A673 (cell line): ENCODE results near the gene TMEM50A.
"Not testable (repeated sequence)": the region's sequence is repeated elsewhere in the genome, so short reads cannot be mapped to it uniquely, and the experiment has no call there.

Experiments used
- EZH2 ChIP-seq: fragments of 200-600 bp; sonication (generic); IDR thresholded peaks from 2 replicates; pipeline ENCODE4 v1.6.1; 2017; ENCODE audit warnings: borderline replicate concordance, low read depth, mild to moderate bottlenecking, mixed read lengths, antibody characterized with exemption, low read length; ENCODE audit not compliant: poor library complexity, severe bottlenecking
- TF ChIP-seq, protein P1 (sequence below): fragments of 300-800, 200-600 bp; sonication (generic); conservative IDR thresholded peaks from 2 replicates; pipeline ENCODE4 v1.5.1; 2017; ENCODE audit warnings: low read depth, mild to moderate bottlenecking, antibody characterized with exemption, low read length, moderate library complexity, mixed read lengths

- TF ChIP-seq, protein P1, sequence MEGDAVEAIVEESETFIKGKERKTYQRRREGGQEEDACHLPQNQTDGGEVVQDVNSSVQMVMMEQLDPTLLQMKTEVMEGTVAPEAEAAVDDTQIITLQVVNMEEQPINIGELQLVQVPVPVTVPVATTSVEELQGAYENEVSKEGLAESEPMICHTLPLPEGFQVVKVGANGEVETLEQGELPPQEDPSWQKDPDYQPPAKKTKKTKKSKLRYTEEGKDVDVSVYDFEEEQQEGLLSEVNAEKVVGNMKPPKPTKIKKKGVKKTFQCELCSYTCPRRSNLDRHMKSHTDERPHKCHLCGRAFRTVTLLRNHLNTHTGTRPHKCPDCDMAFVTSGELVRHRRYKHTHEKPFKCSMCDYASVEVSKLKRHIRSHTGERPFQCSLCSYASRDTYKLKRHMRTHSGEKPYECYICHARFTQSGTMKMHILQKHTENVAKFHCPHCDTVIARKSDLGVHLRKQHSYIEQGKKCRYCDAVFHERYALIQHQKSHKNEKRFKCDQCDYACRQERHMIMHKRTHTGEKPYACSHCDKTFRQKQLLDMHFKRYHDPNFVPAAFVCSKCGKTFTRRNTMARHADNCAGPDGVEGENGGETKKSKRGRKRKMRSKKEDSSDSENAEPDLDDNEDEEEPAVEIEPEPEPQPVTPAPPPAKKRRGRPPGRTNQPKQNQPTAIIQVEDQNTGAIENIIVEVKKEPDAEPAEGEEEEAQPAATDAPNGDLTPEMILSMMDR, result not testable (repeated sequence)
- not testable (repeated sequence) for TF ChIP-seq EZH2
Measured at GRCh38 chr1:25383090-25383489, 45.0 kb downstream of the TMEM50A start.
